B cell (primary cell): ENCODE measurements around the gene B3GNT7. TPM values are rescaled to one million over a fixed set of nuclear protein-coding genes. Genes with fewer than 3 reads are reported as not detected.

Experiments
- ATAC-seq: fragments of 200-7000 bp; cut with Tn5 transposase; one replicate; pipeline ENCODE4 v1.10.0; 2021; ENCODE audit warnings: low read depth, mild to moderate bottlenecking, moderate number of reproducible peaks, moderate library complexity
- CTCF ChIA-PET: fragments of 350-600 bp; sonication (Branson Sonifier 250); formaldehyde crosslinking; loops from one replicate; lab custom pipeline; 2021; ENCODE audit warnings: antibody characterized with exemption, inconsistent platforms; lab: Charles Lee
- POLR2A ChIA-PET: fragments of 350-600 bp; sonication (Branson Sonifier 250); formaldehyde crosslinking; loops from one replicate; lab custom pipeline; 2021; ENCODE audit warnings: antibody characterized with exemption; lab: Charles Lee
- DNase-seq: peaks from one replicate; pipeline ENCODE4 v3.0.0; 2013
- H2AFZ ChIP-seq: 2 replicates; pipeline ENCODE4 v1.6.1; 2012; ENCODE audit warnings: mild to moderate bottlenecking, low read depth, low read length; ENCODE audit not compliant: insufficient read depth, poor library complexity, severe bottlenecking
- H3K27ac ChIP-seq, 2 donors: 1 replicate in 1 of 2; 2 replicates in 1 of 2; pipeline ENCODE4 v1.5.1; 2012 to 2013; ENCODE audit warnings: low read length in 2 of 2, mild to moderate bottlenecking in 2 of 2, moderate library complexity in 1 of 2
- H3K27me3 ChIP-seq, 4 experiments: fragments of 200-600 bp in 1 of 4; sonication (generic) in 1 of 4; replicated peaks in 1 of 4; 1 replicate in 2 of 4; 2 replicates in 2 of 4; pipeline versions ENCODE4 v1.6.1 to v1.7.0; 2013 to 2016; ENCODE audit warnings: low read length in 3 of 4, mild to moderate bottlenecking in 2 of 4, mixed read lengths in 1 of 4, moderate library complexity in 1 of 4; ENCODE audit not compliant: insufficient read depth in 4 of 4, control insufficient read depth in 3 of 4; ENCODE audit errors: control extremely low read depth in 1 of 4
- H3K36me3 ChIP-seq, 2 experiments: replicated peaks in 1 of 2; 1 replicate in 1 of 2; 2 replicates in 1 of 2; pipeline versions ENCODE4 v1.6.1 to v1.7.1; 2013; ENCODE audit warnings: low read length in 1 of 2; ENCODE audit not compliant: insufficient read depth in 2 of 2, control insufficient read depth in 1 of 2; ENCODE audit errors: control extremely low read depth in 1 of 2, extremely low read depth in 1 of 2
- H3K4me1 ChIP-seq, 2 donors: fragments of 200-600 bp in 1 of 2; sonication (generic) in 1 of 2; 1 replicate in 1 of 2; 2 replicates in 1 of 2; pipeline versions ENCODE4 v1.5.1 to v1.6.1; 2013 to 2017; ENCODE audit warnings: low read length in 2 of 2; ENCODE audit not compliant: control insufficient read depth in 2 of 2, insufficient read depth in 2 of 2
- H3K4me2 ChIP-seq: replicated peaks from 2 replicates; pipeline ENCODE3; 2012; ENCODE audit warnings: mild to moderate bottlenecking, low read depth, low read length; ENCODE audit not compliant: poor library complexity, severe bottlenecking
- H3K4me3 ChIP-seq, 5 experiments: fragments of 200-600 bp in 1 of 5; sonication (generic) in 1 of 5; 1 replicate in 3 of 5; 2 replicates in 2 of 5; pipeline versions ENCODE4 v1.5.1 to v1.7.0; 2011 to 2016; ENCODE audit warnings: low read length in 4 of 5, mild to moderate bottlenecking in 4 of 5, low read depth in 2 of 5, control low read depth in 1 of 5, moderate library complexity in 1 of 5; ENCODE audit not compliant: insufficient read depth in 1 of 5; ENCODE audit errors: control extremely low read depth in 1 of 5, extremely low read depth in 1 of 5
- H3K79me2 ChIP-seq: fragments of 200-600 bp; sonication (generic); one replicate; pipeline ENCODE4 v1.6.0; 2016; ENCODE audit warnings: low read length; ENCODE audit not compliant: control insufficient read depth, insufficient read depth
- H3K9ac ChIP-seq: fragments of 200-600 bp; sonication (generic); 2 replicates; pipeline ENCODE4 v1.6.1; 2017; ENCODE audit warnings: mild to moderate bottlenecking, low read length, moderate library complexity
- H3K9me3 ChIP-seq, 3 donors: one replicate each; pipeline versions ENCODE4 v1.6.1 to v1.7.1; 2013; ENCODE audit warnings: low read length in 2 of 3; ENCODE audit not compliant: control insufficient read depth in 2 of 3, insufficient read depth in 1 of 3; ENCODE audit errors: control extremely low read depth in 1 of 3
- H4K20me1 ChIP-seq: 2 replicates; pipeline ENCODE4 v1.6.0; 2012; ENCODE audit warnings: mild to moderate bottlenecking, low read length; ENCODE audit not compliant: insufficient read depth, control insufficient read depth, poor library complexity, severe bottlenecking
- H3K27ac Mint-ChIP-seq: one replicate; pipeline ENCODE4 v1.8.0; 2021; ENCODE audit warnings: mixed read lengths
- H3K27me3 Mint-ChIP-seq: one replicate; pipeline ENCODE4 v1.8.0; 2021; ENCODE audit warnings: mixed read lengths
- H3K4me1 Mint-ChIP-seq: one replicate; pipeline ENCODE4 v1.8.0; 2021; ENCODE audit warnings: mixed read lengths
- H3K4me3 Mint-ChIP-seq: one replicate; pipeline ENCODE4 v1.8.0; 2021; ENCODE audit warnings: mixed read lengths
- H3K9me3 Mint-ChIP-seq: one replicate; pipeline ENCODE4 v1.8.0; 2022; ENCODE audit warnings: mixed read lengths; ENCODE audit not compliant: insufficient read depth
- CTCF ChIP-seq: fragments of 200-600 bp; IDR thresholded peaks from one replicate; pipeline ENCODE4 v1.8.0; 2022; ENCODE audit warnings: antibody characterized with exemption, mild to moderate bottlenecking
- EZH2 ChIP-seq: IDR thresholded peaks from 2 replicates; pipeline ENCODE4 v1.6.1; 2012; ENCODE audit warnings: borderline replicate concordance, low read depth, mild to moderate bottlenecking, moderate library complexity, low read length; ENCODE audit not compliant: insufficient read depth, poor library complexity, severe bottlenecking
- WGBS: methylation state at CpG from one replicate; pipeline ENCODE4 v1.1.5; 2013; ENCODE audit warnings: missing lambda C conversion rate; ENCODE audit not compliant: insufficient coverage; 5-methylcytosine and 5-hydroxymethylcytosine counted together
- intact Hi-C: fragments of 100-400 bp; cut with micrococcal nuclease; formaldehyde crosslinking; loops from one replicate; pipeline ENCODE4 v1.10.0; 2022
- polyA plus RNA-seq: library from polyadenylated mRNA; depleted of rRNA; stranded (reverse); fragments of >200 nt; gene quantifications from 2 replicates; pipeline ENCODE4 v1.2.3, GENCODE V29; 2012
- total RNA-seq, 2 donors: library from RNA; stranded (reverse); fragments of 120-200 nt in 1 of 2; gene quantifications; 1 replicate in 1 of 2; 2 replicates in 1 of 2; pipeline versions ENCODE4 v1.2.3 to v1.2.4, GENCODE V29; 2013 to 2022

B3GNT7 gene
- total and polyA plus RNA-seq, 2 donors (not counting 1 experiment from before 2014, with no cell fraction given), result 5.7 to 14.3 TPM

GRCh38 chr2:231386446-231386845 lies 9.1 kb upstream of the B3GNT7 start:
- peaks cover 12% of the 10 kb centered on the region for H3K4me1 Mint-ChIP-seq
- peaks cover 7% of the 10 kb centered on the region for H3K9me3 Mint-ChIP-seq
- ChIA-PET POLR2A (no interaction called here), CTCF (interaction anchor here (1.2 to 1.5 kb wide), 2 partner anchors 19 to 106 kb away, joined by 3 read pairs; no protein-coding TSS in a partner anchor)
- 52% methylated on average over 3 of the region's 3 CpGs for WGBS
- peaks cover 9 to 22% of the 10 kb centered on the region in 2 donors for H3K4me1 ChIP-seq
- no peak overlapping the region for H3K9ac ChIP-seq
- TF ChIP-seq EZH2 (no peak), CTCF (no peak)
- H3K4me2 ChIP-seq, result no peak overlapping the region
- H3K27me3 ChIP-seq, result no peaks in the 10 kb centered on the region
- H2AFZ ChIP-seq, result no peak overlapping the region
- H3K79me2 ChIP-seq, result peaks cover 17% of the 10 kb centered on the region
- no peak overlapping the region for H3K27ac ChIP-seq
- H3K9me3 ChIP-seq, result peaks cover 1 to 16% (median 4%) of the 10 kb centered on the region in 3 donors
- H3K36me3 ChIP-seq, result no peaks in the 10 kb centered on the region
- peaks cover 3% of the 10 kb centered on the region for H3K27me3 Mint-ChIP-seq
- H3K27ac Mint-ChIP-seq, result no peak overlapping the region
- DNase-seq (no peak), ATAC-seq (no peak)
- H4K20me1 ChIP-seq, result no peaks in the 10 kb centered on the region
- no peak overlapping the region for H3K4me3 ChIP-seq
- H3K4me3 Mint-ChIP-seq, result no peak overlapping the region
- intact Hi-C loops, result no loop called here

- no peak overlapping the region for H3K4me3 ChIP-seq
- ChIA-PET CTCF (no interaction called here), POLR2A (no interaction called here)
- no peaks in the 10 kb centered on the region for H4K20me1 ChIP-seq
- DNase-seq (no peak), ATAC-seq (no peak)
- H3K9me3 ChIP-seq, result peaks cover 1 to 16% (median 4%) of the 10 kb centered on the region in 3 donors
- Mint-ChIP-seq H3K27me3 (no peaks in the 10 kb centered on the region), H3K4me3 (no peak overlapping the region), H3K27ac (peak overlapping the region; percentile 20), H3K9me3 (peaks cover 7% of the 10 kb centered on the region), H3K4me1 (peaks cover 29% of the 10 kb centered on the region)
- no peak for TF ChIP-seq EZH2
- no peak for TF ChIP-seq CTCF
- intact Hi-C loops, result no loop called here
- peaks cover 26% of the 10 kb centered on the region for H3K79me2 ChIP-seq
- no peak overlapping the region for H3K27ac ChIP-seq
- no peaks in the 10 kb centered on the region for H3K36me3 ChIP-seq
- no peaks in the 10 kb centered on the region for H3K27me3 ChIP-seq
- no peak overlapping the region for H3K4me2 ChIP-seq
- H2AFZ ChIP-seq, result peak overlapping the region; percentile 43
- no peak overlapping the region for H3K9ac ChIP-seq
- WGBS, result 62% methylated on average over 23 of the region's 26 CpGs
- H3K4me1 ChIP-seq, result peaks cover 26 to 39% of the 10 kb centered on the region in 2 donors
These were observed 7.4 kb upstream of the B3GNT7 start for GRCh38 chr2:231387904-231388724.
